Measurements from ENCODE around the gene LRRC8B. TPM values are rescaled to one million over a fixed set of nuclear protein-coding genes. Genes with fewer than 3 reads are reported as not detected.

Gene LRRC8B
- total RNA-seq, 1 donor, result 1.4 TPM

GRCh38 chr1:89610457-89611011, 85.9 kb downstream of the LRRC8B start:
- Histone ChIP-seq H3K4me2 (ENCODE audit: insufficient read depth, low read length) (no peak overlapping the region), H3K36me3 (ENCODE audit: insufficient read depth, low read length) (no peaks in the 10 kb centered on the region), H2AFZ (ENCODE audit: low read length) (no peak overlapping the region), H3K27me3 (ENCODE audit: insufficient read depth, low read length) (no peaks in the 10 kb centered on the region), H3K4me3 (ENCODE audit: insufficient read depth, low read length) (no peak overlapping the region), H3K27ac (ENCODE audit: low read depth, low read length) (no peak overlapping the region), H3K9me3 (ENCODE audit: low read depth, low read length) (no peaks in the 10 kb centered on the region), H4K20me1 (ENCODE audit: insufficient read depth, low read length) (no peaks in the 10 kb centered on the region), H3K4me1 (ENCODE audit: insufficient read depth, low read length) (peaks cover 6% of the 10 kb centered on the region), H3K79me2 (ENCODE audit: insufficient read depth, low read length) (no peaks in the 10 kb centered on the region)
- no peak for DNase-seq (ENCODE audit: insufficient read length, low spot score, missing footprints)
- TF ChIP-seq, protein P1, sequence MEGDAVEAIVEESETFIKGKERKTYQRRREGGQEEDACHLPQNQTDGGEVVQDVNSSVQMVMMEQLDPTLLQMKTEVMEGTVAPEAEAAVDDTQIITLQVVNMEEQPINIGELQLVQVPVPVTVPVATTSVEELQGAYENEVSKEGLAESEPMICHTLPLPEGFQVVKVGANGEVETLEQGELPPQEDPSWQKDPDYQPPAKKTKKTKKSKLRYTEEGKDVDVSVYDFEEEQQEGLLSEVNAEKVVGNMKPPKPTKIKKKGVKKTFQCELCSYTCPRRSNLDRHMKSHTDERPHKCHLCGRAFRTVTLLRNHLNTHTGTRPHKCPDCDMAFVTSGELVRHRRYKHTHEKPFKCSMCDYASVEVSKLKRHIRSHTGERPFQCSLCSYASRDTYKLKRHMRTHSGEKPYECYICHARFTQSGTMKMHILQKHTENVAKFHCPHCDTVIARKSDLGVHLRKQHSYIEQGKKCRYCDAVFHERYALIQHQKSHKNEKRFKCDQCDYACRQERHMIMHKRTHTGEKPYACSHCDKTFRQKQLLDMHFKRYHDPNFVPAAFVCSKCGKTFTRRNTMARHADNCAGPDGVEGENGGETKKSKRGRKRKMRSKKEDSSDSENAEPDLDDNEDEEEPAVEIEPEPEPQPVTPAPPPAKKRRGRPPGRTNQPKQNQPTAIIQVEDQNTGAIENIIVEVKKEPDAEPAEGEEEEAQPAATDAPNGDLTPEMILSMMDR (IDR thresholded peaks at IDR 0.05; ENCODE audit: extremely low read depth, low read depth, low read length), result no peak

GRCh38 chr1:89611721-89612120, 87.1 kb downstream of the LRRC8B start:
- no peaks in the 10 kb centered on the region for H3K4me1 ChIP-seq (ENCODE audit: insufficient read depth, low read length)
- H3K4me2 ChIP-seq (ENCODE audit: insufficient read depth, low read length), result no peak overlapping the region
- H2AFZ ChIP-seq (ENCODE audit: low read length), result no peak overlapping the region
- H3K36me3 ChIP-seq (ENCODE audit: insufficient read depth, low read length), result no peaks in the 10 kb centered on the region
- H3K27me3 ChIP-seq (ENCODE audit: insufficient read depth, low read length), result no peaks in the 10 kb centered on the region
- no peaks in the 10 kb centered on the region for H3K79me2 ChIP-seq (ENCODE audit: insufficient read depth, low read length)
- DNase-seq (ENCODE audit: insufficient read length, low spot score, missing footprints), result no peak
- no peak overlapping the region for H3K27ac ChIP-seq (ENCODE audit: low read depth, low read length)
- H4K20me1 ChIP-seq (ENCODE audit: insufficient read depth, low read length), result no peaks in the 10 kb centered on the region
- no peak overlapping the region for H3K4me3 ChIP-seq (ENCODE audit: insufficient read depth, low read length)
- no peaks in the 10 kb centered on the region for H3K9me3 ChIP-seq (ENCODE audit: low read depth, low read length)
- TF ChIP-seq, protein P1 (IDR thresholded peaks at IDR 0.05; ENCODE audit: extremely low read depth, low read depth, low read length), result no peak

DNA sequence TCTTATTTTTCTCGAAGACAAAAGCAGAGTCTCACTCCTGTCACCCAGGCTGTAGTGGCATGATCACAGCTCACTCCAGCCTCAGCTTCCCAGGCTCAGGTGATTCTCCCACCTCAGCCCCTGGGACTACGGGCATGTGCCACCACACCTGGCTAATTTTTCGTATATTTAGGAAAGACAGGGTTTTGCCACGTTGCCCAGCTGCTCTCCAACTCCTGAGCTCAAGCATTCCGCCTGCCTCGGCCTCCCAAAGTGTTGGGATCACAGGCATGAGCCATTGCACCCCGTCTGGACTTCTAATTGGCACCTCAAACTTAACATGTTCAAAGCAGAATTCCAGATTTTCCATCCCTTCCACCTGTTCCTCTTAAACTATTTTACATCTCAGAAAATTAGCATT, 89.3 kb downstream of the LRRC8B start:
- no peak overlapping the region for H3K27ac ChIP-seq (ENCODE audit: low read depth, low read length)
- no peaks in the 10 kb centered on the region for H3K27me3 ChIP-seq (ENCODE audit: insufficient read depth, low read length)
- no peaks in the 10 kb centered on the region for H3K9me3 ChIP-seq (ENCODE audit: low read depth, low read length)
- H3K4me1 ChIP-seq (ENCODE audit: insufficient read depth, low read length), result no peaks in the 10 kb centered on the region
- DNase-seq (ENCODE audit: insufficient read length, low spot score, missing footprints), result no peak
- no peak overlapping the region for H3K4me2 ChIP-seq (ENCODE audit: insufficient read depth, low read length)
- TF ChIP-seq, protein P1 (IDR thresholded peaks at IDR 0.05; ENCODE audit: extremely low read depth, low read depth, low read length), result no peak
- H2AFZ ChIP-seq (ENCODE audit: low read length), result no peak overlapping the region
- no peak overlapping the region for H3K4me3 ChIP-seq (ENCODE audit: insufficient read depth, low read length)
- no peaks in the 10 kb centered on the region for H4K20me1 ChIP-seq (ENCODE audit: insufficient read depth, low read length)
- H3K79me2 ChIP-seq (ENCODE audit: insufficient read depth, low read length), result no peaks in the 10 kb centered on the region
- no peaks in the 10 kb centered on the region for H3K36me3 ChIP-seq (ENCODE audit: insufficient read depth, low read length)

GRCh38 chr1:89615676-89616598, 91.3 kb downstream of the LRRC8B start:
- Histone ChIP-seq H3K4me3 (ENCODE audit: insufficient read depth, low read length) (no peak overlapping the region), H3K36me3 (ENCODE audit: insufficient read depth, low read length) (no peaks in the 10 kb centered on the region)
- DNase-seq (ENCODE audit: insufficient read length, low spot score, missing footprints), result no peak

More at GRCh38 chr1:89615676-89616598, 91.3 kb downstream of the LRRC8B start:
- no peak overlapping the region for H3K27ac ChIP-seq (ENCODE audit: low read depth, low read length)
- TF ChIP-seq, protein P1 (IDR thresholded peaks at IDR 0.05; ENCODE audit: extremely low read depth, low read depth, low read length), result peak; percentile 50
- no peak overlapping the region for H2AFZ ChIP-seq (ENCODE audit: low read length)
- no peaks in the 10 kb centered on the region for H3K9me3 ChIP-seq (ENCODE audit: low read depth, low read length)
- H3K4me2 ChIP-seq (ENCODE audit: insufficient read depth, low read length), result no peak overlapping the region
- no peaks in the 10 kb centered on the region for H4K20me1 ChIP-seq (ENCODE audit: insufficient read depth, low read length)
- H3K4me1 ChIP-seq (ENCODE audit: insufficient read depth, low read length), result no peaks in the 10 kb centered on the region
- H3K79me2 ChIP-seq (ENCODE audit: insufficient read depth, low read length), result no peaks in the 10 kb centered on the region
- no peaks in the 10 kb centered on the region for H3K27me3 ChIP-seq (ENCODE audit: insufficient read depth, low read length)
